ENCODE results near the gene ZNF530. TPM values are rescaled to one million over a fixed set of nuclear protein-coding genes. Genes with fewer than 3 reads are reported as not detected.

Gene ZNF530
- total RNA-seq, 1 experiment from 2014 or later: 3.8 TPM

GRCh38 chr19:57637379-57637778, 37.7 kb downstream of the ZNF530 start:
- Histone ChIP-seq H3K36me3 (ENCODE audit: control insufficient read depth in 1 of 2, insufficient read depth in 2 of 2, low read length in 2 of 2) (peaks cover 15 to 23% of the 10 kb centered on the region in 2 experiments), H3K4me2 (ENCODE audit: low read length) (no peak overlapping the region), H2AFZ (ENCODE audit: low read depth, low read length, poor library complexity, severe bottlenecking) (no peak overlapping the region), H3K9me2 (ENCODE audit: insufficient read depth) (no peaks in the 10 kb centered on the region), H3K4me1 (ENCODE audit: control insufficient read depth in 1 of 2, insufficient read depth in 2 of 2, low read length in 2 of 2) (peaks cover 3 to 7% of the 10 kb centered on the region in 2 experiments; a peak in 2 of 4 replicates), H3K9me3 (ENCODE audit: control insufficient read depth in 1 of 2, insufficient read depth in 1 of 2, low read depth in 1 of 2, low read length in 2 of 2) (peaks cover 24 to 29% of the 10 kb centered on the region in 2 experiments; a peak in 3 of 4 replicates), H3K27ac (ENCODE audit: low read depth, low read length) (no peak overlapping the region), H3K27me3 (ENCODE audit: insufficient read depth, low read length) (no peaks in the 10 kb centered on the region), H3K79me2 (ENCODE audit: insufficient read depth, low read length) (no peaks in the 10 kb centered on the region), H4K20me1 (ENCODE audit: insufficient read depth) (no peaks in the 10 kb centered on the region), H3K4me3 (replicated peaks in 1 of 2; ENCODE audit: low read depth in 1 of 2, low read length in 2 of 2) (no peak overlapping the region), H3K9ac (ENCODE audit: low read length) (no peak overlapping the region)
- no TSS peak for BruUV-seq (replicated peaks)
- POLR2A ChIA-PET: no interaction called here
- intact Hi-C loops (cut with micrococcal nuclease): loop anchor here (10.0 kb wide), 1 partner anchor 277 kb away; the partner anchor contains the start of gene ZNF417
- CTCF ChIA-PET: no interaction called here
- TF ChIP-seq YY1 (IDR thresholded peaks at IDR 0.05; ENCODE audit: extremely low read depth, insufficient replicate concordance, low read depth, low read length) (no peak), ZNF274 (IDR thresholded peaks at IDR 0.05; ENCODE audit: low read depth, low read length) (no peak), POLR2AphosphoS5 (IDR thresholded peaks at IDR 0.05; ENCODE audit: low read depth, low read length) (no peak)
- TF ChIP-seq, protein P1, sequence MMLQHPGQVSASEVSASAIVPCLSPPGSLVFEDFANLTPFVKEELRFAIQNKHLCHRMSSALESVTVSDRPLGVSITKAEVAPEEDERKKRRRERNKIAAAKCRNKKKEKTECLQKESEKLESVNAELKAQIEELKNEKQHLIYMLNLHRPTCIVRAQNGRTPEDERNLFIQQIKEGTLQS (IDR thresholded peaks at IDR 0.05): no peak
- TF ChIP-seq, protein P2, sequence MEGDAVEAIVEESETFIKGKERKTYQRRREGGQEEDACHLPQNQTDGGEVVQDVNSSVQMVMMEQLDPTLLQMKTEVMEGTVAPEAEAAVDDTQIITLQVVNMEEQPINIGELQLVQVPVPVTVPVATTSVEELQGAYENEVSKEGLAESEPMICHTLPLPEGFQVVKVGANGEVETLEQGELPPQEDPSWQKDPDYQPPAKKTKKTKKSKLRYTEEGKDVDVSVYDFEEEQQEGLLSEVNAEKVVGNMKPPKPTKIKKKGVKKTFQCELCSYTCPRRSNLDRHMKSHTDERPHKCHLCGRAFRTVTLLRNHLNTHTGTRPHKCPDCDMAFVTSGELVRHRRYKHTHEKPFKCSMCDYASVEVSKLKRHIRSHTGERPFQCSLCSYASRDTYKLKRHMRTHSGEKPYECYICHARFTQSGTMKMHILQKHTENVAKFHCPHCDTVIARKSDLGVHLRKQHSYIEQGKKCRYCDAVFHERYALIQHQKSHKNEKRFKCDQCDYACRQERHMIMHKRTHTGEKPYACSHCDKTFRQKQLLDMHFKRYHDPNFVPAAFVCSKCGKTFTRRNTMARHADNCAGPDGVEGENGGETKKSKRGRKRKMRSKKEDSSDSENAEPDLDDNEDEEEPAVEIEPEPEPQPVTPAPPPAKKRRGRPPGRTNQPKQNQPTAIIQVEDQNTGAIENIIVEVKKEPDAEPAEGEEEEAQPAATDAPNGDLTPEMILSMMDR (IDR thresholded peaks at IDR 0.05 in 2 of 3, conservative IDR thresholded peaks at IDR 0.05 in 1 of 3; ENCODE audit: borderline replicate concordance in 1 of 3, insufficient read depth in 1 of 3, low read depth in 2 of 3, low read length in 2 of 3): no peak
- RAD21 ChIA-PET (ENCODE audit: low non-redundant PET in 1 of 2, low total read pairs in 2 of 2, uncharacterized antibody in 2 of 2, unreplicated experiment in 2 of 2): no interaction called here
- no peak for ATAC-seq
- no peak for DNase-seq (ENCODE audit: low read depth, low spot score)

DNA sequence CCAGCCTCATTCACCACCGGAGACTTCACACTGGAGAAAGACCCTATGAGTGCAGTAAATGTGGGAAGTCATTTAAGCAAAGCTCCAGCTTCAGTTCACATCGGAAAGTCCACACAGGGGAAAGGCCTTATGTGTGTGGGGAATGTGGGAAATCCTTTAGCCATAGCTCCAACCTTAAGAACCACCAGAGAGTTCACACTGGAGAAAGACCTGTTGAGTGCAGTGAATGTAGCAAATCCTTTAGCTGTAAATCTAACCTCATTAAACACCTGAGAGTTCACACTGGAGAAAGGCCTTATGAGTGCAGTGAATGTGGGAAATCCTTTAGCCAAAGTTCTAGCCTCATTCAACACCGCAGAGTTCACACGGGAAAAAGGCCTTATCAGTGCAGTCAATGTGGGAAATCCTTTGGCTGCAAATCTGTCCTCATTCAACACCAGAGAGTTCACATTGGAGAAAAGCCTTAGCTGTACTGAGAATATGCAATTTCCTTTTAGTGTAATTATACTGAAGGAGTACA, 42.1 kb downstream of the ZNF530 start:
- no peak overlapping the region for H3K4me3 ChIP-seq (replicated peaks in 1 of 2; ENCODE audit: low read depth in 1 of 2, low read length in 2 of 2)
- CTCF ChIA-PET: no interaction called here
- H3K27ac ChIP-seq (ENCODE audit: low read depth, low read length): no peak overlapping the region
- no peak overlapping the region for H3K9ac ChIP-seq (ENCODE audit: low read length)
- H3K79me2 ChIP-seq (ENCODE audit: insufficient read depth, low read length): no peaks in the 10 kb centered on the region
- no peak overlapping the region for H2AFZ ChIP-seq (ENCODE audit: low read depth, low read length, poor library complexity, severe bottlenecking)
- POLR2A ChIA-PET: no interaction called here
- RAD21 ChIA-PET (ENCODE audit: low non-redundant PET in 1 of 2, low total read pairs in 2 of 2, uncharacterized antibody in 2 of 2, unreplicated experiment in 2 of 2): no interaction called here
- H3K36me3 ChIP-seq (ENCODE audit: control insufficient read depth in 1 of 2, insufficient read depth in 2 of 2, low read length in 2 of 2): peaks cover 15 to 23% of the 10 kb centered on the region in 2 experiments
- DNase-seq (ENCODE audit: low read depth, low spot score): no peak
- BruUV-seq (replicated peaks): no TSS peak
- no peaks in the 10 kb centered on the region for H3K27me3 ChIP-seq (ENCODE audit: insufficient read depth, low read length)
- no peak overlapping the region for H3K4me2 ChIP-seq (ENCODE audit: low read length)
- H3K9me2 ChIP-seq (ENCODE audit: insufficient read depth): no peaks in the 10 kb centered on the region
- ATAC-seq: no peak
- no peaks in the 10 kb centered on the region for H3K4me1 ChIP-seq (ENCODE audit: control insufficient read depth in 1 of 2, insufficient read depth in 2 of 2, low read length in 2 of 2)
- H4K20me1 ChIP-seq (ENCODE audit: insufficient read depth): no peaks in the 10 kb centered on the region
- peaks cover 24 to 32% of the 10 kb centered on the region in 2 experiments; a peak in 3 of 4 replicates for H3K9me3 ChIP-seq (ENCODE audit: control insufficient read depth in 1 of 2, insufficient read depth in 1 of 2, low read depth in 1 of 2, low read length in 2 of 2)
- intact Hi-C loops (cut with micrococcal nuclease): no loop called here
- TF ChIP-seq SIN3A (IDR thresholded peaks at IDR 0.05; ENCODE audit: low read depth) (no peak), JUND (IDR thresholded peaks at IDR 0.05) (no peak), REST (IDR thresholded peaks at IDR 0.05; ENCODE audit: low read depth) (no peak), RAD21 (IDR thresholded peaks at IDR 0.05; ENCODE audit: low read depth) (no peak), EZH2phosphoT487 (IDR thresholded peaks at IDR 0.05; ENCODE audit: borderline replicate concordance) (no peak), CBX3 (IDR thresholded peaks at IDR 0.05; ENCODE audit: low read depth) (no peak)
- TF ChIP-seq, protein P2 (IDR thresholded peaks at IDR 0.05 in 2 of 3, conservative IDR thresholded peaks at IDR 0.05 in 1 of 3; ENCODE audit: borderline replicate concordance in 1 of 3, insufficient read depth in 1 of 3, low read depth in 2 of 3, low read length in 2 of 3): no peak

All from HCT116 (cell line).